K562 (cell line): Measurements from ENCODE around the gene AGO1. TPM values are rescaled to one million over a fixed set of nuclear protein-coding genes. Genes with fewer than 3 reads are reported as not detected.

Experiments
- ATAC-seq: fragments of 200-7000 bp; cut with Tn5 transposase; 3 replicates; pipeline ENCODE4 v1.9.1; 2020; ENCODE audit warnings: moderate library complexity
- BruUV-seq: library from RNA; stranded (reverse); fragments of 400-500 nt; replicated peaks from 2 replicates; lab custom pipeline; 2021; lab: Mats Ljungman, UMichigan
- CTCF ChIA-PET: fragments of 300-600 bp; formaldehyde crosslinking; extraction: SDS; loops from one replicate; lab custom pipeline; 2021; ENCODE audit warnings: low intra/inter-chr PET ratio; lab: Yijun Ruan, JAX
- POLR2A ChIA-PET: fragments of 300-600, 350-650 bp; sonication (Branson Sonifier 250); formaldehyde crosslinking; extraction: SDS; loops from one replicate; lab custom pipeline; 2021; ENCODE audit warnings: antibody characterized with exemption, inconsistent platforms; lab: Yijun Ruan, JAX
- DNase-seq, 4 experiments: peaks; one replicate each; pipeline versions ENCODE4 v3.0.0 to v3.0.0-alpha.2; 2011 to 2018; ENCODE audit warnings: low spot score in 3 of 4, mixed read lengths in 3 of 4; ENCODE audit errors: extremely low read depth in 1 of 4
- FAIRE-seq: peaks from 2 replicates; lab custom pipeline; 2011; peaks lifted over from hg19 to GRCh38; lab: Jason Lieb, UNC
- H2AFZ ChIP-seq: 2 replicates; pipeline ENCODE4 v1.6.0; 2011; ENCODE audit warnings: low read depth, low read length, control low read depth, inconsistent platforms
- H3K27ac ChIP-seq: fragments of 200-600 bp; 3 replicates; pipeline ENCODE4 v1.8.0; 2011; ENCODE audit warnings: low read depth, mild to moderate bottlenecking, control low read depth, inconsistent platforms, low read length, moderate library complexity, mixed read lengths; ENCODE audit errors: extremely low read depth
- H3K27me3 ChIP-seq, 2 experiments: fragments of 300-600 bp in 1 of 2; 2 replicates in 1 of 2; 3 replicates in 1 of 2; pipeline versions ENCODE4 v1.6.0 to v1.8.0; 2011; ENCODE audit warnings: inconsistent platforms in 2 of 2, low read length in 2 of 2, mild to moderate bottlenecking in 1 of 2, mixed read lengths in 1 of 2, moderate library complexity in 1 of 2; ENCODE audit not compliant: control insufficient read depth in 2 of 2, insufficient read depth in 2 of 2
- H3K36me3 ChIP-seq: fragments of 300-600 bp; 3 replicates; pipeline ENCODE4 v1.8.0; 2011; ENCODE audit warnings: mild to moderate bottlenecking, low read length, inconsistent platforms; ENCODE audit not compliant: control insufficient read depth, insufficient read depth
- H3K4me1 ChIP-seq, 2 experiments: fragments of 200-600 bp in 1 of 2; replicated peaks in 1 of 2; 2 replicates in 1 of 2; 3 replicates in 1 of 2; pipeline versions ENCODE4 v1.5.1 to v1.8.0; 2011; ENCODE audit warnings: inconsistent platforms in 2 of 2, low read length in 2 of 2, mild to moderate bottlenecking in 1 of 2, mixed read lengths in 1 of 2, moderate library complexity in 1 of 2; ENCODE audit not compliant: control insufficient read depth in 2 of 2, insufficient read depth in 2 of 2
- H3K4me2 ChIP-seq: 2 replicates; pipeline ENCODE4 v1.6.1; 2011; ENCODE audit warnings: low read length, control low read depth, inconsistent platforms, mixed read lengths; ENCODE audit not compliant: insufficient read depth
- H3K4me3 ChIP-seq: fragments of 200-600 bp; sonication (generic), shearing (Covaris generic); 2 replicates; pipeline ENCODE4 v1.5.1; 2016; ENCODE audit warnings: control low read depth, inconsistent platforms
- H3K79me2 ChIP-seq: fragments of 200-600 bp; 3 replicates; pipeline ENCODE4 v1.8.0; 2011; ENCODE audit warnings: low read length, inconsistent platforms; ENCODE audit not compliant: control insufficient read depth, insufficient read depth
- H3K9ac ChIP-seq, 2 experiments: 2 replicates each; pipeline versions ENCODE4 v1.6.0 to v1.6.1; 2011; ENCODE audit warnings: low read depth in 2 of 2, low read length in 2 of 2, control low read depth in 1 of 2, inconsistent platforms in 1 of 2, mild to moderate bottlenecking in 1 of 2, mixed read lengths in 1 of 2; ENCODE audit not compliant: insufficient read depth in 1 of 2
- H3K9me1 ChIP-seq: one replicate; pipeline ENCODE4 v1.6.0; 2011; ENCODE audit warnings: inconsistent platforms, mild to moderate bottlenecking, low read length, moderate library complexity; ENCODE audit not compliant: control insufficient read depth, insufficient read depth
- H3K9me3 ChIP-seq: replicated peaks from 2 replicates; pipeline ENCODE4 v1.5.1; 2011; ENCODE audit warnings: low read depth, low read length, inconsistent platforms; ENCODE audit not compliant: control insufficient read depth, insufficient read depth
- H4K20me1 ChIP-seq: replicated peaks from 2 replicates; pipeline ENCODE4 v1.6.1; 2011; ENCODE audit warnings: low read length, inconsistent platforms, mixed read lengths; ENCODE audit not compliant: control insufficient read depth, insufficient read depth
- ADNP ChIP-seq: fragments of 200-800 bp; sonication (Bioruptor generic); IDR thresholded peaks from 2 replicates; pipeline ENCODE4 v1.6.1; 2016; ENCODE audit warnings: missing genetic modification characterization, missing compliant biosample characterization
- BCOR ChIP-seq: fragments of 450-650 bp; IDR thresholded peaks from 2 replicates; pipeline ENCODE4 v1.6.1; 2016
- CCNT2 ChIP-seq: IDR thresholded peaks from 2 replicates; pipeline ENCODE4 v1.6.1; 2011; ENCODE audit warnings: borderline replicate concordance, low read depth, mild to moderate bottlenecking, moderate library complexity, mixed read lengths, low read length; ENCODE audit not compliant: insufficient read length; ENCODE audit errors: extremely low read depth
- DACH1 ChIP-seq: fragments of 450-650 bp; IDR thresholded peaks from 2 replicates; pipeline ENCODE4 v1.6.1; 2018; ENCODE audit not compliant: partially characterized antibody
- GABPB2 ChIP-seq: fragments of 250-450 bp; sonication (Bioruptor Pico); conservative IDR thresholded peaks from 2 replicates; pipeline ENCODE4 v1.5.1; 2021; ENCODE audit warnings: mild to moderate bottlenecking
- HDAC2 ChIP-seq: fragments of 450-650 bp; IDR thresholded peaks from 2 replicates; pipeline ENCODE4 v1.6.1; 2016; ENCODE audit warnings: mild to moderate bottlenecking
- KDM1A ChIP-seq, 2 experiments: fragments of 450-650 bp; IDR thresholded peaks; 2 replicates each; pipeline ENCODE4 v1.6.1; 2016; ENCODE audit warnings: mild to moderate bottlenecking in 2 of 2
- RBM25 ChIP-seq: fragments of 200-400 bp; formaldehyde crosslinking; IDR thresholded peaks from 2 replicates; pipeline ENCODE4 v1.6.1; 2018; ENCODE audit warnings: low read length, low read depth, moderate library complexity; ENCODE audit not compliant: severe bottlenecking
- RFX1 ChIP-seq: fragments of 450-650 bp; IDR thresholded peaks from 2 replicates; pipeline ENCODE4 v1.6.1; 2016; ENCODE audit warnings: mild to moderate bottlenecking, moderate library complexity
- WGBS: fragments of 100-300 bp; shearing (Covaris generic); methylation state at CpG from one replicate; pipeline ENCODE4 v1.1.6; 2016; ENCODE audit warnings: low coverage, mixed read lengths; ENCODE audit not compliant: insufficient coverage; ENCODE audit errors: missing lambda C conversion rate; 5-methylcytosine and 5-hydroxymethylcytosine counted together
- in situ Hi-C: fragments of 300-500 bp; cut with MboI; formaldehyde crosslinking; loops from 4 replicates; pipeline ENCODE4 v1.15.0; 2018; ENCODE audit warnings: inconsistent platforms, mixed read lengths
- intact Hi-C: fragments of 100-400 bp; cut with micrococcal nuclease; formaldehyde crosslinking; loops from 2 replicates; pipeline ENCODE4 v1.14.2; 2022
- polyA plus RNA-seq, 8 experiments: library from polyadenylated mRNA; depleted of rRNA in 4 of 8; stranded (reverse) in 5 of 8; unstranded in 3 of 8; fragments of >200 nt; fragmentation: Nextera tagmentation in 2 of 8; fragmentation: Illumina TruSeq in 1 of 8; extraction: Ambion mirVana in 2 of 8; extraction: Trizol in 1 of 8; gene quantifications; 2 replicates each; pipeline versions ENCODE4 v1.2.1 to v1.2.3, GENCODE V29; 2011 to 2014; ENCODE audit warnings: inconsistent platforms in 1 of 8, missing spikeins in 1 of 8
- total RNA-seq, 7 experiments: library from RNA; depleted of rRNA in 6 of 7; stranded (reverse); fragments of >200 nt in 6 of 7; fragmentation: Illumina TruSeq in 2 of 7; extraction: Trizol in 2 of 7; gene quantifications; 2 replicates each; pipeline versions ENCODE4 v1.2.1 to v1.2.3, GENCODE V29; 2011 to 2021; ENCODE audit warnings: low replicate concordance in 1 of 7

The AGO1 gene
- total and polyA plus RNA-seq, 9 of the 15 experiments (the other 6 are each of a cell fraction or from before 2014, with no cell fraction given), result 7.3 to 64.2 (median 26.0) TPM

- ATAC-seq, result no peak
- Histone ChIP-seq H3K36me3 (peaks cover 3% of the 10 kb centered on the region; the same call in 2 of the 3 replicates), H3K4me1 (peaks cover 11 to 21% of the 10 kb centered on the region in 2 experiments), H3K9ac (no peak overlapping the region), H3K27me3 (no peaks in the 10 kb centered on the region), H3K9me3 (no peaks in the 10 kb centered on the region), H3K4me2 (no peak overlapping the region), H2AFZ (no peak overlapping the region), H3K79me2 (peaks cover 95% of the 10 kb centered on the region), H4K20me1 (no peaks in the 10 kb centered on the region), H3K4me3 (no peak overlapping the region), H3K27ac (no peak overlapping the region), H3K9me1 (no peaks in the 10 kb centered on the region)
- no TSS peak for BruUV-seq
- in situ Hi-C loops (no loop called here), intact Hi-C loops (no loop called here)
- no peak for FAIRE-seq
- POLR2A ChIA-PET, result no interaction called here
- TF ChIP-seq RFX1 (no peak), KDM1A (IDR thresholded peaks at IDR 0.05) (peak; percentile 33 to 53; a peak in 3 of 4 replicates), RBM25 (peak; percentile 95), DACH1 (no peak), BCOR (0 out of 2 replicates have a peak, but pooled peaks have one; percentile 32), CCNT2 (no peak), HDAC2 (peak; percentile 64; the same call in 1 of the 2 replicates), GABPB2 (no peak), ADNP (tag) (peak; percentile 63; the same call in 1 of the 2 replicates)
- WGBS, result 94% methylated on average over 3 of the region's 3 CpGs
- no peak for DNase-seq
- CTCF ChIA-PET, result no interaction called here
Measured at GRCh38 chr1:35939484-35939883, 56.5 kb downstream of the AGO1 start.
